HG03060 (cell line): ENCODE measurements around the gene LDLRAD4.

ENCODE experiments used
- ATAC-seq: cut with Tn5 transposase; IDR thresholded peaks from one replicate; pipeline ENCODE4 v1.9.1; 2021; ENCODE audit warnings: low read depth, moderate number of reproducible peaks; ENCODE audit not compliant: unreplicated experiment

LDLRAD4 gene

DNA sequence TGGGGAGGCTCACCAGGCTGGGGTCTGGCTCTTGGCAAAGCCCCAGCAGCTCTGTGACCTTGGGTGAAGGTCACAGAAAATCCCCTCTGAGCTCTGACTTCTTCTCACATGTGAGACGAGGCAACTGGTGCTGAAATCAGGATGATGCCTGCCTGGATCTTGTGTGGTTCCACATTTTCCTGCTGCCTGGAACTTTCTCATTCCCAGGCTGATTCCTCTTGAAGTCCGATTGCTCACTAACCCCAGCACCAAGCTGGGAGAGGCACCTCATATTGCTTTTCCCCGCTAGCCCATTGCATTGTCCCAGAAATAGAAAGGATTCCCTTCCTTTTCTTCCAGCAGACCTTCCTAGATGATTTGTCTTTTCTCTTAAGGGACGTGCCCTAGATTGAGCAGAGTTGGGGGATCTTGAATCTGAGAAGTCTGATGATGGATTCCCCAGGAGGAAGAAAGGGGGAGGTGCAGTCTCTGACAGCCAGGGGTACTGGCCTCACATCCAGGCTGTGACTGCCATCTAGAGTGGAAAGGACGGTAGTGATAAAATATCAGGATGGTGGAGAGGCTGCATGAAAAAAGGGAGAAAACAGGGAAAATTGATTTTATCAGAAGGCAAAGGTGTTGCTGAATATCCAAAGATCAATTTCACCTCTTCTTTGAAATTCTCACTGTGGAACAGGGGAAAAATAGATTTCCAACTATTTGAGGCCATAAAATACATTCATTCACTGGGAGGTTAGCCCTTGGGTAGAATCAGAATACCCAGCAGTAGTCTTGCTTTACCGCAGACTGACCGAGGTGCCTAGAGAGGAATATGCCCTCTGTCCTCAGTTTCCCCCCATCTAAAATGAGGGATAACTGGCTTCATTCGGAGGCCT, 411.5 kb downstream of the LDLRAD4 start:
- ATAC-seq = no peak

DNA sequence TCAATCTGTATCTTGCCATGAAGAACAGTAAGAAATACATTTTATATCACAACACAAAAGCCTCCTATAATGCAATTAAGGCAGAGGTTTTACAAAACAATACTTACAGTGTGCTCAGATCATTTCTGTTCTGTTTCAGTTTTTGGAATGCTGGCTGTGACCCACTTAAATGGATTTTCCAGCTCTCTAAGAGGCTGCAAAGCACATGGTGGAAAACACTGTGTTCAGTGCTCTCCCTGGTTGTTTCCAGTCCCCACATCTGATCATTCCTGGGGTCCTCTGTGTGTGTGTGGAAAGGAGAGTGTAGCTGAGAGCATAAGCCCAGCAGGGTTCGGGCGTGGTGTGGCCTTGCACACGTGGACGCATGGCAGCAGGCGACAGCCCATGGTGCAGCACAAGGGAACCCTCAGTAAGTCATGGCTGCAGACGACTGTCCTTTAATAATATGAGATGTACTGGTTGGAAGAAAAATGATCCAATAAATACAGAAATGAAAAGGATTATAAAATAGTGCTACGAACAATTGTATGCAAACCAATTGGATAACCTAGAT, 412.2 kb downstream of the LDLRAD4 start:
- ATAC-seq = no peak

DNA sequence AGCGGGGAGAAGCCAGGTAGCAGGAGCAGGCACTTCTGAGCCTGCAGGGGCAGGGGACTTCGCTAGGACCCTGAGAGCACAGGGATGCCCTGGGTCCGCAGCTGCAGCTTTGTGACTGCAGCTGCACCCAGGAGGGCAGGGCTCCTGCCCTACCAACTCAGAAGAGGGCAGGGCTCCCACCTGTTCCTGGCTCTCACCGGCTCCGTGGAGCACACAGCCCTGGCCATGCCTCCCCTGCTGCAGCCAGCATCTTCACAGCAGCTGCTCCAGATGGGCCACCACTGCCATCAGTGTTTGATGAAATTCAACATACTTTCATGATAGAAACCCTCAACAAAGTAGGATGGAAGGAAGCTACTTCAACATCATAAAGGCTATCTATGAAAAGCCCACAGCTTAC, 415.1 kb downstream of the LDLRAD4 start:
- ATAC-seq = no peak

DNA sequence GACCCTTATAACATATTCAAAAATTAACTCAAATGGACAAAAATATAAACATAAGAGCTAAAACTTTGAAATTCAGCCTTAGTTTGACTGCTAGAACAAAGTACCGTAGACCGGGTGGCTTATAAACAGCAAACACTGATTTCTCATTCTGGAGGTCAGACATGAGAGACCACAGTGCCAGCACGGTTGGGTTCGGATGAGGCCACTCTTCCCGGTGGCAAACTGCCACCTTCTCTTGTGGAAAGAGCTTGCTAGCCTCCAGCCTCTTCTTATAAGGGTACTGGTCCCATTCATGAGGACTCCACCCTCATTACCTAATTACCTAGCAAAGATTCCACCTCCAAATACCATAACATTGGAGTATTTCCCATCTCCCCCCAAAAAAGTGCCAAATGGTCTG, 416.5 kb downstream of the LDLRAD4 start:
- no peak for ATAC-seq

DNA sequence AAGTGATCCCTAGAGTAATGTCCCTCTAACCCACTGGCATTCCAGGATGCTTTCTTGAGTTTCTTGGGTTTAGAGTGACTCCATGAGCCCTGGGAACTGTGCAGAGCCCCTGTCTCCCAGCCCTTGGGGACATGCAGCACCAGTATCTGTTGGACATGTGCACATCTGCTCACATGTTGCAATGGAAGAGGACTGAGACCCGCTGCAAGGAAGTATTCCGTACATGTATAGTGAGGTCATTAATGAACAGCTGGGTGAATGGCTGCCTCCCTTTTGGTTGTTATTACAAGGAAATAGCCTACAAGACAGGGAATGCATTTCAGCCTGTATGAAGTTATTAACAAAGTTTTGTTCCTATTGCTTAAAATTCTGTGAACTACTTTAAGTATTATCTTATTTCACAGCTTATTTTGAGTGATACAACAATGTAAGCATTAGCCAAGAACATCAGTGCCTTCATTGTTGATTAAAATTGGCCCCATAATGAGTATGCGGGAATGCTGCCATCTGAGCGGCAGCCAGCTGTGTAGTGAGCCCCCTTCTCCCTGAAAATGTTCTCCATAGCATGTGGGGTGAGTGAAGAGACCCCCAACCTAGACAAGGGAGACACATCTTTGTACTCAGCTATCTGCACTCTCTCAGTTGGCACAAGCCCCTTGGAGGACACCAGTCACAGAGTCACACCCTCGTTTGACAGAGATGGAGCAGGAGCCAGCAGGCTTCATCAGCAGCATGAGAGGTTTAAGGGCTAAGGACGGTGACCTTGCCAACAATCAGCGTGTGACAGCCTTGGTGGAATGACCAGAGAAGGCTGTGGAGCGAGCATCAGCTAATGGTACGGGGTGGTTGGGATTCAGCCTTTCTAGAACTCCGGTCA, 420.4 kb downstream of the LDLRAD4 start:
- no peak for ATAC-seq

DNA sequence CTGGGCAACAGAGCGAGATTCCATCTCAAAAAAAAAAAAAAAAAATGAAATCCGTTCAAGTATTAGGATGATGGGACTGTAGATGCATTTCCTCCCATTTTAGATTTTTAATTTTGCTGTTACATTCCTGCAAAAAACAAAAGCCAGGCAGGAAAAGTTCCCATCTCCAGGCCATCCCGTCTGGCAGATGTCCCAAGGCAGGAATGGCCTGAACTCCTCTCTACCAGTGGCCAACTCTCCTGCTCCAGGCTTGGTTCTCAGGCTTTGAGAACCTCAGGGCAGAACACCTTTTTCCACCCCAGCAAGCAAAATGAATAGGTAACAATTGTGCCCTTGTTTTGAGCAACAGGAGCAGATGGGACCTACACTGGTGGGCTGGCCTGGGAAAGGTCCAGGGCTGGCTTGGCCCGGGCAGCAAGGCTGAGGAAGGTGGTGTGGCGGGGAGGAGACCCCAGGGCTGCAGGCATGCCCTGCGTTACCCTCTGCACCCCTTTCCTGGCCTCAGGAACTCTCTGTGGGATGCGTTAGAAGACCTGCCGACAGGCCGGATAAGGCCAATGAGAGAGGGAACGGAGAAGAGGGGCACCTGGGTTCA, 421.8 kb downstream of the LDLRAD4 start:
- no peak for ATAC-seq

DNA sequence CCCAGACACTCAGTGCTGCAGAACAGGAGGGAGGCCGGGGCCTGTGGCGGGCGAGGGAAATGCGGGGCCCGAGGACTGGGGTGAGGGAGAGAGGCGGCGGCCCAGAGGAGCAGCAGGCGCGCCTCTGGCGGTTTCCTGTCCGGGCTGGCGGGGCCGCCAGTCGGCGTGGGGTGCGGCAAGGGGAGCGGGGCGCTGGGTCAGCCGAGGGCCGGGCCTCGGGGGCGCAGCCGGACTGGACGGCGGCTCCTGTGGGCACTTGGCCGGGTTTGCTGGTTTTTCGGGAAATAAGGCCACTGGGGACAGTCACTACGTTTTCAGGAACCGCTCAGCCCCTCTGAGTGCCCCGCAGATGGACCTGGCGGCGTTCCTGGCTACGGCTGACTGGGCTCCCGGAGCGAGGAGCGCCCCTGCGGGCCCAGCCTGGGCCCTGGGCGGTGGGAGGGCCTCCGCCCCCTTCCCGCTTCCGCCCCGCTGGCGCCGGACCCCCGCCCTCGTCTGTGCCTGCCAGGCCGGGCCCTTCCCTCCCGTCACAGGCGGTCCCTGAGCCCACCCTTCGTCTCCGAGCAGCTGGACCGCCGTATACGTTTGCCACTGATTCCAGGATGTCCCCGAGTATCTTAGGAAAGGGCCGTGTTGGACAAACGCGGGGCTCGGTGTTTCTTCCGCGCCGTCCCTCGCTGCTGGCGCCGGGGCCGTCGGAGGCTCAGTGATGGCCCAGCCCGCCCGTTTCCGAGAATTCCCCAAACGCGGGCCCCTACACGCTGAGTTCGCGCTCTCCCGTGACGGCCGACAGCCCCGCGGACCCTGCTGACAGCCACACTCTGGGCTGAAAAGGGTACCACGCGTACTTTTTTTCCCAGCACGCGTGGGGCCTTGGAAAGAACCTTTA, 423.2 kb downstream of the LDLRAD4 start:
- no peak for ATAC-seq

DNA sequence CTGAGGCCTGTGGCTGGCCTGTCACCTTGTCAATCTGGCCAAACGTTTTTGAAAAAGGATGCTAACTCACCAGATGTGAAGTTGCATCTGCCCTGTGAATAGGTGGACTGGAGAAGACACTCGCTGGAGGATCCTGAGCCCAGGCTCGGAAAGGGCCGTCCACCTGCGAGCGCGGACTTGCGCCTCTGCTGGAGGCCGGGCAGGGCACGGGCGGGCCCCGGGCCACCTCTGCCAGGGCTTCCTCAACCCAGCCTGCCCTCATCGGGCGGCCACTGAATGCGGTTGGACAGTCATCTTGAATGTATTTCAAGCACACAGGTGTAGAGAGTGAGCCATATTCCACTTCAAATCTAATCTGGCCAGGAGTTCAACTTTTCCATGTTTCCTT, 423.9 kb downstream of the LDLRAD4 start:
- ATAC-seq = no peak

DNA sequence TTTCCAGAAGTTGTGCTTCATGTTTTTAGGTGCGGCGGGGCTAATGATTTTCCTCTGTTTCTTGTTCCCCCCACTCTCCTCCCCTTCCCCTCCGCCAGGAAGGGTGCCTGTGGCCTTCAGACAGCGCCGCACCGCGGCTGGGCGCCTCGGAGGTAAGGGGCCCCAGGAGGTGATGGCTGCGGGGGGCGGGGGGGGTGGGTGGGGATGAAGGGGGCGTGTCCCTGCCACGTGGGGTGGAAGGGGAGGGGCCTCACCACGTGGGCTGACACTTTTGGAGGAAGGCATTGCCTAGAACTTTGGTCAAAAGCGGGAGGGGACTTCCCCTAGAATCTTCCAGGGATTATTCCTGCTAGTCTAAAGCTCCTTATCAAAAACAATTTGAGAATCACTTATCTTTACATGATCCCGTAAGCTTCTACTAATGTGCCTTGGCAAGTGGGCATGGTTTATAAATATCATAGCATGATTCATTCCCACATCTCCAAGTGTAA, 424.7 kb downstream of the LDLRAD4 start:
- no peak for ATAC-seq

DNA sequence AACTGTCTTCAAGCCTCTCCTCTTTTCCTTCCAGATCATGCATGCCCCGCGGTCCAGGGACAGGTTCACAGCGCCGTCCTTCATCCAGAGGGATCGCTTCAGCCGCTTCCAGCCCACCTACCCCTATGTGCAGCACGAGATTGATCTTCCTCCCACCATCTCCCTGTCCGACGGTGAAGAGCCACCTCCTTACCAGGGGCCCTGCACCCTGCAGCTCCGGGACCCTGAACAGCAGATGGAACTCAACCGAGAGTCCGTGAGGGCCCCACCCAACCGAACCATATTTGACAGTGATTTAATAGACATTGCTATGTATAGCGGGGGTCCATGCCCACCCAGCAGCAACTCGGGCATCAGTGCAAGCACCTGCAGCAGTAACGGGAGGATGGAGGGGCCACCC, 426.5 kb downstream of the LDLRAD4 start:
- ATAC-seq = no peak

DNA sequence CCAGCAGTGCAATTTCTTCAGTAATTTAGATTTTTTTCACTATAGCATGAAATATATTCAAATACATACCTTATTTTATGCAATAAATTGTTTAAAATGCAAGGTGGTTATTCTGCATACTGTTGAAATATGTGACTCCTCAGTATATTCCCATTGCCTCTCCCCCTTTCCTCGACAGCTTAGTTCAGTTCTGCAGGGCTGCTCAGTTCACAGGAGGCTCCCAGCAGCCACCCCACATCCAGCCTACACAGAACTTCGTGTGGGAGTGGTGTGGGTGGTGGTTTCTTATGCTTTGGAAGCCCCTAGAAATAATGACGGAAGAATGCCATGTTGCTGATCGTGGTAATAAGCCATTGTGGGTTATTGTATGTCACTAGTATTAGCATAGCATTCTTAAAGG, 428.1 kb downstream of the LDLRAD4 start:
- ATAC-seq = no peak

DNA sequence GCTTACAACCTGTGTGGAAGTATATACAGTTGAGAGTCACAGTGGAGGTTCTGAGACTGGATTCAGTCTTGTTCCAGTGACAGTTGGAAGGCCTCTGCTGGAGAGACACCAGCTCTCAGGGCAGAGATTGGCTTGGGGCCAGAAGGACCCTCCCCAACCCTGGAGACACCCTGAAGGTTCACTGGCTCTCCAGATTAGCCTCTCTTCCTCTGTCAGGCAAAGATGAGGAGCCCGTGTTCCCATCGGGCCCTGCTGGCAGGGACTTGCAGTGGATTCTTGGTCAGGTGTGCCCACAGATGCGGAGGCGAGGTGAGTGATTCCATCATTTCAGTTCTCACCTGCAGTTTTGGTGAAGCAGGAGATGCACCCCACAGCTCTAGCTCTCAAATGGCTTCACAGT, 429.2 kb downstream of the LDLRAD4 start:
- no peak for ATAC-seq

DNA sequence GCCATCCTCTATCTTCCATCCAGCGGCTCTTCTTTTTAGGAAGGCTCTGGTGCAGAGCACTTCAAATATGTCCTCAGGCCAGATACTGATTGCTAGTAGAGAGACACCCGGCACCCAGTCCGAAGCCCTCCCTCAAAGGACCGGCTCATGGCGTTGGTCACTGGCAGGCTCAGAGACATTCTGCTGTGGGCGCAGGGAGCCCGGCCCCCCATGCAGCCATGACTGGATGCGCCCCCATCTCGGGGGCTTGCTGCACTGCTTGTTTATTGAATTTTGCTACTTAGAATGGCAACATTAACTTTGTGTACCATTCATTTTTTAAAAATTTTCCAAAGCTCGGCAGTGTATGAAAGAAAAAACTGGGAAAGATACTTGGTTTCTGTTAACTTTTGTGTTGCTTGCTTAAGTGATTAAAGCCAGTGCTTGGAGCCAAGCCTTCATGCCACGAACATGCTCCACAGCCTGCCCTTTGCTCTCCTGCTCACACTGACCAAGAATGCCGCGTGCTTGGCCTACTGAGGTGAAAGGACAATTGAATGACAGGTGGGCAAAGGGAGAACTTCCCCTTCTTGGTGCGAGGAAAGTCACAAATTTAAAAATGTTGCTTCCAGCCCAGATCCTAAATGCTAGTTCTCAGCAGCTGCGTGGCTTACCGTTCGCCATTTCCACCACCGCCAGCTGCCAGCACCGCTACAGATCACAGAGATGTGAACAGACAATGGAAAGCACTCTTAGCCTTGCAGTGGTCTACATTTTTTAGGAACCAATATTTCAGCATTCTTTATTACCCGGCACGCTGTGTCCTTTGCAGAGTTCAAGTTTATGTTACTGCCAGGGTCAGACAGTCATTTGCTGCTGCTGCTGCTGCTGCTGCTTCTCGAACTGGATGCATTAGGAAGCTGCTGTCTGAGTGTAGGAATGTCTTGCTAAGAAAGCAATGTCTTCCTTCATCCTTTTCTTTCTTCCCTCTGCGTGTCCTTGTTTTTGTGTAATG, 431.1 kb downstream of the LDLRAD4 start:
- ATAC-seq = no peak

DNA sequence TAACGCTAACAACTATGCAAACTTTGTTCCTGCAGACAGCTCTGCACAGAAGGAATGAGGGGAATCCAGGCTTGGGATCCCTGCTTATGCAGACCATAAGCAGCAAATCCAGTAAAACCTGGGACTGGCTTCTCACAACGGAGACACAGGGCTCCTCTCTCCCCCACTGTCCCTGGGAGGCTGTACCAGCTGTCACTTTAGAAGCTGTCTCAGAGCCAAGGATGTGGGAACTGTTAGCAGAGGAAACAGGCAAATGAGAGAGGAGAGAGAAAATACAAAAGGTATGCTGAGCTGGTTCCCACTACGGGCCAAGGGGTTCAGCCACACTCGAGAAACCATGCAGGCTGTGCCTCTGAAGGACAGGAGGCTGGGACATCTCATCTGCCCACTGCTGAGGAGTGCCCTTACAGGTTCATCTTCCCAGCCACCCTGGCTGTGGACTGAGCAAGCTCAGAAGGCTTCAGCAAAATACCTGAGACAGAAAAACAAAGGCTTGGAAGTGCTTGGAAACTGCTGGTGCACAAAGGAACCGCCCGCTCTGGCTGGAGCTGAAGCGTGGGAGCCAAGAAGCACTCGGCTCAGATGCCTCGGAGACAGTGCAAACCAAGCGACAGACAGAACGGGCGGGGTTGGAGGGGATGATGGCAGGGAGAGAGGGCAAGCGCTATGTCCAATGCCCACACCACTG, 435.3 kb downstream of the LDLRAD4 start:
- no peak for ATAC-seq

DNA sequence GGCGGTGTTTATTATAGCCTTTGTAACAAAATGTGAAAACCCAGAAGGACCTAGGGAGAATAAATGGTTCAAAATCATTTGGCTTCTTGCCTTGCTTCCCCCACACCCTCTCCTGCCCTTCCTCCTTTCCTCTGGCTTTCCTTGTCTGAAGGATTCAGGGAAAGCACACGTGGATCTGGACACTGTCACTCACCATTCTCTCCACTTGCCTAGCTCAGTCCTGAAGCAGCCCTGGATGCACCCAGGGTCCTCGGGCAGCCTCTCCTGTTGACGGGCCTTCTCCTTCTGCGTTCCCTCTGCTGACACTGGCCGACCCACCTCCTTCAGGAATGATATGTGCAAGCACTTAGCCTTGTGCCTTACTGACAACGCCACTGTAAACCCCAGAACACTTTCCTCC, 439.4 kb downstream of the LDLRAD4 start:
- no peak for ATAC-seq

DNA sequence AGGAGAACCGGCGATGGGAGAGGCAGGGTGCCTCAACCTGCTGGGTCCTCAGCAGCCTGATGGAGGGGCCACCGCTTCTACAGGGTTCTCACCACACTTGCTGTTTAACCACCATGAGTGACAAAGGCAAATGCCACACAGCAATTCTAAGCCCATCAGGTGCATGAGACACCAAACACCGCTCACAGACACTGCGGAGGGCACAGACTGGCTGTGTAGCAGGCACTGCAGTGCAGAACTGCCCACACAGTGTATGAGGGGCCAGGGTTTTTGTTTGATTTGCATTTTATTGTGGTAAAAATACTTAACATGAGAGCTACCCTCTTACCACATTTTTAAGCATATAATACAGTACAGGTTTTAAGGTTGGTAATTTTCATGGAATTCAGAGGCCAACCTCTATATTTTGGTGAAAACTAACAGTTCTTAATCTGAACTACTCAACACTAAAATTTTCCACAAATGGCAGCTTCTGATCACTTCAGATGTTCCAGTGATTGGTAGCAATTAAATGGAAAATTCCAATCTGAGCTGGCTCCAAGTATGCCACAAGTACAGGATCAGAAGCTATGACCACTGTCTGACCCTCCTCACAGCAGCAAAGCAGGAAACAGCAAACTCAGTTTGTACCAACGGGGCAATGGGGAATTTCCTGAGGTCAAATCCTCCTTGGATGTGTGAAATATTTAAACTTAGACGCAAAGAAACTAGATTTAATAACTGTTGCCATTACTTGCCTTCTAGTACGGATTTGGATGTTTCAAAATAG, 440.1 kb downstream of the LDLRAD4 start:
- no peak for ATAC-seq

DNA sequence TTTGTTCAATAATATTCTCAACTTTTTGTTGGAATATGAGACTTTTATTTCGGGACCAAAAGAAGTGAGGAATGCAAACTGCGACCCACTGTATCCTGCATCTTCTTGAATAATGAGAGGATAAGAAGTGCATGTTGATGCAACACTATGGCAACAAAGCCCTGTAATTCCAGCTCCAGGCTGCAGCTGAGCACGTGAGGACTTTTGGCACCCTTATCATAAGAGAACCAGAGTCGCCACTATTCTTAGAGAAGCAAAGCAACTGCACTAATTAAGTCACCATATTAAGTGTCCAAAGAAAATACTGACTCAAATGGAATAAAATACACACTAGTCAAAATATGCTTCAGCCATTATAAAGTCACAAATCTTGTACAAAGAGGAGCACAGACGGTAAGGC, 441.9 kb downstream of the LDLRAD4 start:
- no peak for ATAC-seq
